Measurements from ENCODE around the gene PSMD12.
"Not testable (repeated sequence)": the region's sequence is repeated elsewhere in the genome, so short reads cannot be mapped to it uniquely, and the experiment has no call there.

DNA sequence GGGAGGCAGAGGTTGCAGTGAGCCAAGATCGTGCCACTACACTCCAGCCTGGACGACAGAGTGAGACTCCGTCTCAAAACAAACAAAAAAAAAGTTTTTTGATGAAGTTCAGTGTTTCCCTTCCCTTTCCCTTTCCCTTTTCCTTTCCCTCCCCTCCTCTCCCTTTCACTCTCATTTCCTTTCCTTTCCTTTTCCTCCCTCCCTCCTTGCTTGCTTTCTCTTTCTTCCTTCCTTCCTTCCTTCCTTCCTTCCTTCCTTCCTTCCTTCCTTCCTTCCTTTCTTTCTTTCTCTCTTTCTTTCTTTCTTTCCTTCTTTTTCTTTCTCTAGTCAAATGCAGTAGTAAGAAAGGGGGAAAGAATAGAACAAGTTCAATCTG, 42.1 kb upstream of the PSMD12 start:
- not testable (repeated sequence) for TF ChIP-seq CTCF (conservative IDR thresholded peaks at IDR 0.05; ENCODE audit: low read depth, low read length); EZH2 (IDR thresholded peaks at IDR 0.05; ENCODE audit: borderline replicate concordance, low read depth, low read length, poor library complexity, severe bottlenecking)

Data from A673 (cell line).